ENCODE measurements around the gene CDK5RAP1. TPM values are rescaled to one million over a fixed set of nuclear protein-coding genes. Genes with fewer than 3 reads are reported as not detected.

CDK5RAP1 gene
- total and polyA plus RNA-seq, 2 of the 8 experiments (the other 6 are each of a cell fraction or from before 2014, with no cell fraction given) = 37.8 to 46.6 TPM

GRCh38 chr20:33370291-33370690 lies 31.0 kb downstream of the CDK5RAP1 start:
- Histone ChIP-seq H2BK15ac (ENCODE audit: low read length) (no peak overlapping the region), H3K36me3 (ENCODE audit: control insufficient read depth in 2 of 4, insufficient read depth in 4 of 4, low read length in 3 of 4) (peaks cover 11 to 48% (median 45%) of the 10 kb centered on the region in 4 experiments), H3K27ac (ENCODE audit: low read depth, low read length) (no peak overlapping the region), H2BK12ac (ENCODE audit: low read depth, low read length) (no peak overlapping the region), H4K8ac (ENCODE audit: extremely low read depth, insufficient read depth, low read length) (no peak overlapping the region), H4K20me1 (replicated peaks in 1 of 2; ENCODE audit: control insufficient read depth in 1 of 2, insufficient read depth in 2 of 2, low read length in 2 of 2) (peaks cover 2% of the 10 kb centered on the region in 2 experiments), H2AK5ac (ENCODE audit: low read depth, low read length) (no peak overlapping the region), H3K23me2 (ENCODE audit: low read depth, low read length) (no peaks in the 10 kb centered on the region), H3K18ac (ENCODE audit: extremely low read depth, low read length) (no peak overlapping the region), H3K27me3 (replicated peaks in 1 of 4; ENCODE audit: control insufficient read depth in 3 of 4, extremely low read depth in 1 of 4, insufficient read depth in 3 of 4, low read length in 3 of 4) (no peaks in the 10 kb centered on the region), H3K4me2 (ENCODE audit: insufficient read depth in 1 of 2, low read depth in 2 of 2, low read length in 2 of 2) (no peak overlapping the region), H3K4ac (replicated peaks; ENCODE audit: insufficient read length, low read depth, low read length) (no peak overlapping the region), H3K9me3 (ENCODE audit: insufficient read depth in 2 of 2, low read depth in 1 of 2, low read length in 1 of 2) (no peaks in the 10 kb centered on the region), H3K79me1 (ENCODE audit: low read depth, low read length) (no peaks in the 10 kb centered on the region), H3K4me3 (ENCODE audit: extremely low read depth in 1 of 4, insufficient read depth in 2 of 4, low read depth in 3 of 4, low read length in 4 of 4) (no peak overlapping the region), H2AFZ (ENCODE audit: low read length) (no peak overlapping the region), H4K91ac (replicated peaks; ENCODE audit: insufficient read length, low read length) (no peak overlapping the region), H3K4me1 (replicated peaks in 1 of 4; ENCODE audit: control insufficient read depth in 3 of 4, insufficient read depth in 4 of 4, low read length in 3 of 4) (no peaks in the 10 kb centered on the region), H3K56ac (replicated peaks; ENCODE audit: insufficient read length, low read depth, low read length) (no peak overlapping the region), H4K5ac (ENCODE audit: insufficient read length, low read depth, low read length) (no peak overlapping the region), H2BK20ac (ENCODE audit: low read length) (no peak overlapping the region), H3K23ac (ENCODE audit: insufficient read length) (no peak overlapping the region), H2BK5ac (ENCODE audit: low read depth, low read length) (no peak overlapping the region), H3K14ac (ENCODE audit: insufficient read length) (no peak overlapping the region), H3K9ac (replicated peaks in 1 of 4; ENCODE audit: extremely low read depth in 1 of 4, low read depth in 3 of 4, low read length in 3 of 4) (no peak overlapping the region), H3K79me2 (ENCODE audit: control insufficient read depth in 1 of 2, insufficient read depth in 2 of 2, low read length in 2 of 2) (no peaks in the 10 kb centered on the region), H2BK120ac (replicated peaks; ENCODE audit: low read depth, low read length) (no peak overlapping the region)
- FAIRE-seq = no peak
- DNase-seq (ENCODE audit: low read depth in 1 of 2, low spot score in 2 of 2) = no peak
- POLR2A ChIA-PET (ENCODE audit: partially characterized antibody) = no interaction called here
- CTCF ChIA-PET (ENCODE audit: partially characterized antibody) = no interaction called here
- WGBS, 2 experiments (ENCODE audit: extremely low coverage in 1 of 2, insufficient coverage in 1 of 2, insufficient read length in 1 of 2, insufficient replicate concordance in 2 of 2, low coverage in 1 of 2, low lambda C conversion rate in 2 of 2, missing lambda C conversion rate in 1 of 2) = 94% methylated on average over 8 of the region's 8 CpGs; no CpG with 5 or more reads in 1 of the 2 experiments
- TF ChIP-seq CTBP2 (IDR thresholded peaks at IDR 0.05; ENCODE audit: borderline replicate concordance, insufficient read depth, insufficient read length, low read length) = no peak
- TF ChIP-seq POU5F1 (IDR thresholded peaks at IDR 0.05; ENCODE audit: low read depth, low read length) = no peak
- TF ChIP-seq EP300 (IDR thresholded peaks at IDR 0.05; ENCODE audit: borderline replicate concordance in 1 of 2, low read depth in 2 of 2, low read length in 2 of 2) = no peak
- TF ChIP-seq EGR1 (IDR thresholded peaks at IDR 0.05; ENCODE audit: borderline replicate concordance, low read depth, low read length) = no peak
- no peak for TF ChIP-seq TBP (IDR thresholded peaks at IDR 0.05; ENCODE audit: low read depth, low read length)
- TF ChIP-seq BACH1 (IDR thresholded peaks at IDR 0.05; ENCODE audit: low read length) = no peak
- TF ChIP-seq E2F6 (IDR thresholded peaks at IDR 0.05) = no peak
- no peak for TF ChIP-seq JUND (IDR thresholded peaks at IDR 0.05; ENCODE audit: low read length)
- no peak for TF ChIP-seq SP4 (IDR thresholded peaks at IDR 0.05; ENCODE audit: low read length)
- TF ChIP-seq KDM5A (IDR thresholded peaks at IDR 0.05; ENCODE audit: low read length) = no peak
- no peak for TF ChIP-seq SIRT6 (IDR thresholded peaks at IDR 0.05; ENCODE audit: low read length)
- TF ChIP-seq USF2 (IDR thresholded peaks at IDR 0.05; ENCODE audit: low read length) = no peak
- no peak for TF ChIP-seq RXRA (IDR thresholded peaks at IDR 0.05; ENCODE audit: insufficient read depth, low read depth, low read length)
- TF ChIP-seq CEBPB (IDR thresholded peaks at IDR 0.05; ENCODE audit: low read depth, low read length) = no peak

Data from H1 (cell line).